Measurements from ENCODE around the gene SH2D2A.
A peak's percentile ranks its signal among the peaks of the same experiment; 100 is the strongest.

The SH2D2A gene

GRCh38 chr1:156816561-156817328 lies at the start of gene SH2D2A:
SH2D2A (minus strand) TSS chr1:156816848; CDS start chr1:156816708, 140 bp downstream.
- no peak for DNase-seq (ENCODE audit: low spot score)

- no peak for DNase-seq (ENCODE audit: low spot score)
Observed at GRCh38 chr1:156865865-156866248, 49.2 kb upstream of the SH2D2A start.

- no peak for DNase-seq (ENCODE audit: low spot score)
Observed at GRCh38 chr1:156865258-156865657, 48.6 kb upstream of the SH2D2A start.

- DNase-seq (ENCODE audit: low spot score): no peak
Observed at GRCh38 chr1:156864796-156865195, 48.1 kb upstream of the SH2D2A start.

- no peak for DNase-seq (ENCODE audit: low spot score)
Observed at GRCh38 chr1:156863631-156864030, 47.0 kb upstream of the SH2D2A start.

- DNase-seq (ENCODE audit: low spot score): no peak
Observed at GRCh38 chr1:156862997-156863599, 46.5 kb upstream of the SH2D2A start.

GRCh38 chr1:156862584-156862983 lies 45.9 kb upstream of the SH2D2A start:
- no peak for DNase-seq (ENCODE audit: low spot score)

- no peak for DNase-seq (ENCODE audit: low spot score)
Observed at GRCh38 chr1:156860628-156861423, 44.2 kb upstream of the SH2D2A start, which contains the start of gene NTRK1. NTRK1 (plus strand) TSS chr1:156860865; CDS start chr1:156860935, 70 bp downstream.

GRCh38 chr1:156860113-156860627 lies 43.5 kb upstream of the SH2D2A start:
- peak; percentile 90 for DNase-seq (ENCODE audit: low spot score)

- peak; percentile 63 for DNase-seq (ENCODE audit: low spot score)
Observed at GRCh38 chr1:156859523-156860112, 43.0 kb upstream of the SH2D2A start.

GRCh38 chr1:156858959-156859522 lies 42.4 kb upstream of the SH2D2A start, which contains the start of gene INSRR:
INSRR (minus strand) TSS chr1:156859117; CDS start chr1:156858621, 496 bp downstream.
- DNase-seq (ENCODE audit: low spot score): peak; percentile 51

GRCh38 chr1:156858555-156858956 lies 41.9 kb upstream of the SH2D2A start:
- no peak for DNase-seq (ENCODE audit: low spot score)

GRCh38 chr1:156857532-156857931 lies 40.9 kb upstream of the SH2D2A start:
- no peak for DNase-seq (ENCODE audit: low spot score)

- DNase-seq (ENCODE audit: low spot score): no peak
Observed at GRCh38 chr1:156856282-156856785, 39.7 kb upstream of the SH2D2A start.

GRCh38 chr1:156854634-156855033 lies 38.0 kb upstream of the SH2D2A start:
- DNase-seq (ENCODE audit: low spot score): no peak

GRCh38 chr1:156853761-156854160 lies 37.1 kb upstream of the SH2D2A start:
- no peak for DNase-seq (ENCODE audit: low spot score)

GRCh38 chr1:156852418-156852874 lies 35.8 kb upstream of the SH2D2A start:
- DNase-seq (ENCODE audit: low spot score): no peak

GRCh38 chr1:156851779-156852417 lies 35.2 kb upstream of the SH2D2A start:
- no peak for DNase-seq (ENCODE audit: low spot score)

- DNase-seq (ENCODE audit: low spot score): no peak
Observed at GRCh38 chr1:156849151-156849496, 32.5 kb upstream of the SH2D2A start.

GRCh38 chr1:156848461-156849150 lies 32.0 kb upstream of the SH2D2A start:
- no peak for DNase-seq (ENCODE audit: low spot score)

Data from HuH-7 (cell line).